Activated CD4-positive, CD25-positive, alpha-beta regulatory T cell treated with anti-CD3 and anti-CD28 coated beads, Interleukin-2, amount 50 U/mL, for 16 hours (primary cell): Measurements from ENCODE around the gene RTN4.
"Not testable (repeated sequence)": the region's sequence is repeated elsewhere in the genome, so short reads cannot be mapped to it uniquely, and the experiment has no call there.

Experiments used
- DNase-seq: peaks from one replicate; pipeline ENCODE4 v3.0.0-alpha.2; 2020; ENCODE audit warnings: low read depth, low spot score

RTN4 gene

GRCh38 chr2:55073000-55073983 lies 23.0 kb upstream of the RTN4 start:
- DNase-seq = no peak

DNA sequence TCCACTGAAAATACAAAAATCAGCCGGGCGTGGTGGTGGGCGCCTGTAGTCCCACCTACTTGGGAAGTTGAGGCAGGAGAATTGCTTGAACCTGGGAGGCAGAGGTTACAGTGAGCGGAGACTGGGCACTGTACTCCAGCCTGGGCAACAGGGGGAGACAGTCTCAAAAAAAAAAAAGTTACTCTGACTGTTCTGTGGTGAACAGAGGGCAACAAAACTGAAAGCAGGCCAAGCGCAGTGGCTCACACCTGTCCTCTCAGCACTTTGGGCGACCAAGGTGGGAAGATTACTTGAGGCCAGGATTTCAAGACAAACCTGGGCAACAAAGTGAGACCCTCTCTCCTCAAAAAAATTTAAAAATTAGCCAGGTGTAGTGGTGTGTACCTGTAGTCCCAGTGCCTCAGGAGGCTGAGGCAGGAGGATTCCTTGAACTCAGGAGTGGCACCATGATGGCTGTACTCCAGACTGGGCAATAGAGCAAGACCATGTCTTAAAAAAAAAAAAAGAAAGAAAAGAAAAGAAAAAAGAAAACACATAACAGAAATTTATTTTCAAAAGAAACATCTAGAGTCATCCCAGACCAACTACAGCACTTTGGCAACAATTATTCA lies 13.6 kb upstream of the RTN4 start:
- no peak for DNase-seq

- DNase-seq = no peak
Measured at GRCh38 chr2:55063226-55063625, 13.0 kb upstream of the RTN4 start.

DNA sequence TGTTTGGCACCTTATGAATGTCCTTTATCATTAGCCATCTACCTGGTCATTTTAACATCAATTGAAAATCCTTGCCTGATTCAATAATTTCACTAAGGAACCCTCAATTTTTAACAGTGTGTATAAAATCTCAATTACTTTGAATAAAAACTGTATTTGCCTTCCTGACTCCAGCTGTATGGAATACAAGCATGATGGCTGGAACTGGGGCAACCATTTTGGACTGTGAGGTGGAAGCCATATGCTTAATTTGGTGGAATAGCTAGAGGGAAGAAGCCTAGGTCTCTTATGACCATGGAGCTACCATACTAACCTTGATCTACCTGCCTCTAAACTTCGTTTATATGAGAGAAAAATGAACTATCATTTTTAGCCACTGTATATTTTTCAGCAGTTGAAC lies 12.5 kb upstream of the RTN4 start:
- DNase-seq = no peak

- no peak for DNase-seq
Measured at GRCh38 chr2:55061523-55062344, 11.5 kb upstream of the RTN4 start.

- no peak for DNase-seq
Measured at GRCh38 chr2:55059793-55060192, 9.5 kb upstream of the RTN4 start.

- DNase-seq = no peak
Measured at GRCh38 chr2:55057474-55057873, 7.2 kb upstream of the RTN4 start.

DNA sequence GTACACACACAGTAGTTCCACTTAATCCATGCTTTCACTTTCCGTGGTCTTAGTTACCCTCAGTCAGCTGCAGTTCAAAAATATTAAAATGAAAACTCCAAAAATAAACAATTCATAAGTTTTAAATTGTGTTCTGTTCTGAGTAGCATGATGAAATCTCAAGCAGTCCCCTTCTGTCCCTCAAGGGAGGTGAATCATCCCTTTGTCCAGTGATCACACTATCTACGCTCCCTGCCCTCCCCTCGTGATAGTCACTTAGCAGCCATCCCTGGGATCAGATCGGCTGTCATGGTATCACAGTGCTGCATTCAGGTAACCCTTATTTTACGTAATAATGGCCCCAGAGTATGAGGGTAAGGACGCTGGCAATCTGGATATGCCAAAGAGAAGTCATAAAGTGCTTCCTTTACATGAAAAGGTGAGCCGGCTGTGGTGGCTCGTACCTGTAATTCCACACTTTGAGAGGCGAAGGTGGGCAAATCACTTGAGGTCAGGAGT lies 5.8 kb upstream of the RTN4 start:
- DNase-seq = no peak

DNA sequence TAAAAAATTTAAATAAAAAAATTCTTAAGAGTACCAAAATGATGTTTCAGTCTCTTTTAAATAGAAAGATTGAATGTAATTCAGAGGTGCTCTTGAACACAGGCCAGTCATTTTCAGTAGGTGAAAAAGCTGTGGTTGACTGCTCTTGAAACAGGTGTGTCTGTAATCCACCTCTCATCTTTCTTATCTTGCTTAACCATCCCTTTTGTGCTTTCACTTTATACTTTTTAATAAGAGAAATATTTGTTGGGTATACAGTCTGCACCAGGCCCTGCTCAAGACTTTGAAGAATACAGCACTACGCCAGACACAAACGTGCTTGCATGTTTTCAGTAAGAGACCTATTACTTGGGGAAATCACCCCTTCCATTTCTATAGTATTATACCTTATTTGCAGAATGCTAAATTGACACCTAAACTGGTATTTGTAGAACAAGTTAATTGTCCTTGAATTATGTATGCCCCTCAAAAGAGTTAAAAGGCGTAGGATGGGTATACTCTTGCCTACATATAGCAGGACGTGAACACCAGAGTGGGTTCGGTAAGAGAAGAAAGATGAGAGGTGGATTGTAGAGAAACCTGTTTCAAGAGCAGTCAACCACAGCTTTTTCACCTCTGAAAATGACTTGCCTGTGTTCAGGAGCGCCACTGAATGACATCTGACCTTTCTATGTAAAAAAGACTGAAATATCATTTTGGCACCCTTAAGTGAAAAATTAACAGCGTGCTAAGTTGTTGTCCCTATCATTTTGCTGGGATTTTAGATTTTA lies 4.0 kb upstream of the RTN4 start:
- DNase-seq = no peak

DNA sequence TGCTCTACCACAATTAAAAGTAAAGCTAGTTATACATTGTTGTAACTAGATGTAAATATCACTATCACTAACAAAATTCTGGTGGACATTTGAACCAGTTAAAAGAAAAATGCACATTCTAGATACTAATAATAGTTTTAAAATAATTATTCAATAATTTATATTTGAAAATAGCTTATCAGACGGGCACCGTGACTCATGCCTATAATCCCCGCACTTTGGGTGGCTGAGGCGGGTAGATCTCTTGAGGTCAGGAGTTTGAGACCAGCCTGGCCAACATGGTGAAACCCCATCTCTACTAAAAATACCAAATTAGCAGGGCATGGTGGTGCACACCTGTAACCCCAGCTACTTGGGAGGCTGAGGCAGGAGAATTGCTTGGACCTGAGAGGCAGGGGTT lies 3.0 kb upstream of the RTN4 start:
- DNase-seq = not testable (repeated sequence)

- no peak for DNase-seq
Measured at GRCh38 chr2:55052129-55053061, 2.1 kb upstream of the RTN4 start.

GRCh38 chr2:55051026-55051866 lies 995 bp upstream of the RTN4 start:
- no peak for DNase-seq

- no peak for DNase-seq
Measured at GRCh38 chr2:55049821-55050099, 491 bp downstream of the RTN4 start.

- no peak for DNase-seq
Measured at GRCh38 chr2:55049043-55049820, 1.0 kb downstream of the RTN4 start.

GRCh38 chr2:55048508-55049042 lies 1.7 kb downstream of the RTN4 start:
- no peak for DNase-seq

- no peak for DNase-seq
Measured at GRCh38 chr2:55047677-55048299, 2.5 kb downstream of the RTN4 start.

DNA sequence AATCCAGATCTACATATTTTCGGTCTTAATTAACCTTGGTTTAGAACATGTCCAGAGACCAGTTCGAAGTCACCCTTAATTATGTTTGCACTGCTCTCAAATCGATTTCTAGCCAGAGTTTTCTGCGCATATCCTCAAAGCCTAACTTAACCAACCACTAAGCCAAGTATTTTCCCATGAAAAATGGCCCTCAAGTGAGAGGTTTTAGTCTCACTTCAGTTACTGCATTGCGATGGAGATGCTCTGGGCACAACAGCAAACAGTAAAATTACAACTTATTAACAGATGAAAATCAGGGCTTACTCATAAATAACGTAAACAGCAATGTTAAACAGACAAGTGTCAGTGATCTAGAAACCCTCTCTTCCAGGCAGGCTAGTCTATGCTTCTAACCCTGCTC lies 4.5 kb downstream of the RTN4 start:
- no peak for DNase-seq

DNA sequence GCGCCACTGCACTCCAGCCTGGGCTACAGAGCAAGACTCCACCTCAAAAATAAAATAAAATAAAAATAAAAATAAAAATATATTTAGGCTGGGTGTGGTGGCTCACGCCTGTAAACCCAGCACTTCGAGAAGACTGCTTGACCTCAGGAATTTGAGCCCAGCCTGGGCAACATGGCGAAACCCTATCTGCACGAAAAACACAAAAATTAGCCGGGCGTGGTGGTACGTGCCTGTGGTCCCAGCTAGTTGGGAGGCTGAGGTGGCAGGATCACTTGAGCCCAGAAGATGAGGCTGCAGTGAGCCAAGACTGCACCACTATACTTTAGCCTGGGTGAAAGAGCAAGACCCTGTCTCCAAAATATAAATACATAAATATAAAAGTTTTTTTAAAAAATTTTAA lies 6.4 kb downstream of the RTN4 start:
- DNase-seq = no peak
